Activated CD8-positive, alpha-beta T cell treated with anti-CD3 and anti-CD28 coated beads for 36 hours (primary cell): Measurements from ENCODE around the gene CPLX1. TPM values are rescaled to one million over a fixed set of nuclear protein-coding genes. Genes with fewer than 3 reads are reported as not detected.

Source experiments
- ATAC-seq: fragments of 200-7000 bp; cut with Tn5 transposase; one replicate; pipeline ENCODE4 v1.10.0; 2021; ENCODE audit warnings: mild to moderate bottlenecking, moderate library complexity
- CTCF ChIA-PET: fragments of 350-600 bp; sonication (Branson Sonifier 250); formaldehyde crosslinking; loops from one replicate; lab custom pipeline; 2021; ENCODE audit warnings: antibody characterized with exemption; lab: Charles Lee
- POLR2A ChIA-PET: fragments of 350-600 bp; sonication (Branson Sonifier 250); formaldehyde crosslinking; loops from one replicate; lab custom pipeline; 2021; ENCODE audit warnings: antibody characterized with exemption; lab: Charles Lee
- DNase-seq: peaks from one replicate; pipeline ENCODE4 v3.0.0-alpha.2; 2020
- H3K27ac Mint-ChIP-seq: one replicate; pipeline ENCODE4 v1.8.0; 2021; ENCODE audit warnings: mild to moderate bottlenecking, mixed read lengths
- H3K27me3 Mint-ChIP-seq: one replicate; pipeline ENCODE4 v1.8.0; 2021; ENCODE audit warnings: mixed read lengths
- H3K36me3 Mint-ChIP-seq: one replicate; pipeline ENCODE4 v1.8.0; 2021; ENCODE audit warnings: low read depth, mixed read lengths
- H3K4me1 Mint-ChIP-seq: one replicate; pipeline ENCODE4 v1.8.0; 2021; ENCODE audit warnings: low read depth, mixed read lengths
- H3K4me3 Mint-ChIP-seq: one replicate; pipeline ENCODE4 v1.8.0; 2021; ENCODE audit warnings: mild to moderate bottlenecking, moderate library complexity, mixed read lengths
- H3K9me3 Mint-ChIP-seq: one replicate; pipeline ENCODE4 v1.8.0; 2021; ENCODE audit warnings: mixed read lengths
- intact Hi-C: fragments of 100-400 bp; cut with micrococcal nuclease; formaldehyde crosslinking; loops from one replicate; pipeline ENCODE4 v1.10.0; 2022
- total RNA-seq, 2 experiments: library from RNA; stranded (reverse); gene quantifications; one replicate each; pipeline ENCODE4 v1.2.3, GENCODE V29; 2021
- TF ChIP-seq, protein P1 (sequence below): fragments of 200-600 bp; IDR thresholded peaks from one replicate; pipeline ENCODE4 v1.8.0; 2022; ENCODE audit warnings: antibody characterized with exemption, mild to moderate bottlenecking

Gene CPLX1
- total RNA-seq, 2 experiments from 2014 or later: not detected

DNA sequence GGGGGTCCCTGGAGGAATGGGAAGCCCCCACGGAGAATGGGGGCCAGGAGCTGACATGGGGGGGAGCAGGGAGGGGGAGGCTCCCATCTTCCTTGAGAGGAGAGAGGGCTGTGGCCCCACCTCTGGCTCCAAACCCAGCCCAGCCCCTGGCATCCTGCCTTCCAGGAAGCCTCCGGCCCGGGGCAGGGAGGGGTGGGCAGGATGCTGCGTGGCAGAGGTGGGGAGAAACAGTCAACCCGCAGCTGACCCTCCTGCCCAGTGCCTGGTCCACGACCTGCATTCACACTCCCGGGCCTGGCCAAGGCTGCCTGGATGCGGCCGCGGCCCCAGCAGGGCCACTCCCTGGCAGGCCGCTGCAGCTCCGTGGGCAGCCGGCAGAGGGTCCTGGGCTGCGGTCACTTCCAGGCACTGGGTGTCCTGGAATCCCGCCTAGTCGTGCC, 39.0 kb downstream of the CPLX1 start:
- no peak overlapping the region for H3K27ac Mint-ChIP-seq
- peaks cover 14% of the 10 kb centered on the region for H3K4me1 Mint-ChIP-seq
- TF ChIP-seq, protein P1, sequence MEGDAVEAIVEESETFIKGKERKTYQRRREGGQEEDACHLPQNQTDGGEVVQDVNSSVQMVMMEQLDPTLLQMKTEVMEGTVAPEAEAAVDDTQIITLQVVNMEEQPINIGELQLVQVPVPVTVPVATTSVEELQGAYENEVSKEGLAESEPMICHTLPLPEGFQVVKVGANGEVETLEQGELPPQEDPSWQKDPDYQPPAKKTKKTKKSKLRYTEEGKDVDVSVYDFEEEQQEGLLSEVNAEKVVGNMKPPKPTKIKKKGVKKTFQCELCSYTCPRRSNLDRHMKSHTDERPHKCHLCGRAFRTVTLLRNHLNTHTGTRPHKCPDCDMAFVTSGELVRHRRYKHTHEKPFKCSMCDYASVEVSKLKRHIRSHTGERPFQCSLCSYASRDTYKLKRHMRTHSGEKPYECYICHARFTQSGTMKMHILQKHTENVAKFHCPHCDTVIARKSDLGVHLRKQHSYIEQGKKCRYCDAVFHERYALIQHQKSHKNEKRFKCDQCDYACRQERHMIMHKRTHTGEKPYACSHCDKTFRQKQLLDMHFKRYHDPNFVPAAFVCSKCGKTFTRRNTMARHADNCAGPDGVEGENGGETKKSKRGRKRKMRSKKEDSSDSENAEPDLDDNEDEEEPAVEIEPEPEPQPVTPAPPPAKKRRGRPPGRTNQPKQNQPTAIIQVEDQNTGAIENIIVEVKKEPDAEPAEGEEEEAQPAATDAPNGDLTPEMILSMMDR: no peak
- DNase-seq (no peak), ATAC-seq (no peak)
- H3K9me3 Mint-ChIP-seq: no peaks in the 10 kb centered on the region
- peaks cover 25% of the 10 kb centered on the region for H3K27me3 Mint-ChIP-seq
- POLR2A ChIA-PET: no interaction called here
- intact Hi-C loops: no loop called here
- H3K4me3 Mint-ChIP-seq: no peak overlapping the region
- no peaks in the 10 kb centered on the region for H3K36me3 Mint-ChIP-seq
- CTCF ChIA-PET: no interaction called here

DNA sequence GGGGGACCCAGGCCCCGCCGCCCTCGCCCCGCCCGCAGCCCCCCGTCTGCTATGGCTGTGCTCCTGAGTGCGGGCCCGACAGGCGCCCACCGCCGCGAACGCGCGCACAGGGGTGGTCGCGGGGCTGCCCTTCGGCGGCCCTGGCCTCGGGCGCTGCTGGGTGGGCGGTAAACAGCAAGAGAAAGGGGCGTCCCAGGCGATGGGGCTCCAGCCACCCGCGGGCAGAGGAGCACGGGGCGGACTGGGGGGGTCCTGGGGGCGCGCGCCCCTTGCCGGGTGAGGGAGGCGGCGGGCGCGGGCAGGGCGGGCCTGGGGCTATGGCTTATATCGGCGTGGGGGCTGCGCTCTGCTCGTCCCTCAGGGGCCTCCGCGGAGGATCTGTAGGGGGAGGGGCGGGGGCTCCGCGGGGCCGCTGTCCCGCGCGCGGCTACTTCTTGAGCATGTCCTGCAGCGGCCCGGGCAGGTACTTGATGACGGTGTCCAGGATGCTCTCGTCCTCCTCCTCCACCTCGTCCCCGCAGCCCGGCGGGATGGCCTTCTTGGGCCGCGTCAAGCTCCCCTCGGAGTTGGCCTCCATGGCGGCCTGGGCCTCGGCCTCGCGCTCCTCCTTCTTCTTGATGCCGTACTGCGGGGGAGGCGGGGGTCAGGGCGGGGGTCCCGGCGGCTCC, 39.7 kb downstream of the CPLX1 start:
- Mint-ChIP-seq H3K9me3 (no peaks in the 10 kb centered on the region), H3K36me3 (no peaks in the 10 kb centered on the region), H3K4me3 (no peak overlapping the region), H3K27me3 (peaks cover 25% of the 10 kb centered on the region), H3K27ac (no peak overlapping the region), H3K4me1 (peaks cover 14% of the 10 kb centered on the region)
- no peak for DNase-seq
- no peak for ATAC-seq
- ChIA-PET POLR2A (no interaction called here), CTCF (no interaction called here)
- TF ChIP-seq, protein P1: no peak
- intact Hi-C loops: no loop called here

DNA sequence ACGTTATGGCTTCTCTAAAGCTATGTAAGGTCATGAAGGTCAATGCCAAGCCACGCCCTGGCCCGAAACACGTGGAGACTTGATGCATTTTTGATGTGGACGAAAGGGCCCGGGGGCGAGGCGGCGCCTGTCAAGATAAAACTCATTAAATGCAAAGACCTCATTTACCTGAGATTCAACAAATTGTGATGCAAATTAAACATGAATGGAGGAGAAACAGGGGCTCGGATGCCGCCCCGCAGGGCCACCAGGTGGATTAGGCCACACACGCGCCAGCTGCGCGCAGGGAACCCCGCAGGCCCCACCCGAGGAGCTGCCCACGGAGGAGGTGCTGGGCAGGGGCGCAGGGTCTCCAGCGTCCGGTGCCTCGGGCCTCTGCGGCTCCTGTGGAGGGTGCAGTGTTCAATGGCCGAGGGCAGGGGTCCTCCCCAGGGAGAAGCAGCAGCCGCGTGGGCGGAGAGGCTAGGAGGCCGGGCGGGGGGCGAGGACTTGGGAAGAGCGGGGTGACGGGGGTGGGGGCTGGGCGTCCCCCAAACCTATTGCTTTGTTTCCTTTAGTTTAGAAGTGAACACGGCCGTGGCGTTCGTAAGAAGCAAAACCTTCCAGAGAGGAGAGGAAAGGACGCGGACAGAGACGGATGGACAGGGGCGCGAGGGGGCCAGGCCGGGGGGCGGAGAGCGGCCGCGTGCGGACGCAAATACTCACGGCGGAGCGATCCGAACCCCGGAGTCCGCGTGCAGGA, 40.4 kb downstream of the CPLX1 start:
- Mint-ChIP-seq H3K4me3 (no peak overlapping the region), H3K27ac (no peak overlapping the region)

DNA sequence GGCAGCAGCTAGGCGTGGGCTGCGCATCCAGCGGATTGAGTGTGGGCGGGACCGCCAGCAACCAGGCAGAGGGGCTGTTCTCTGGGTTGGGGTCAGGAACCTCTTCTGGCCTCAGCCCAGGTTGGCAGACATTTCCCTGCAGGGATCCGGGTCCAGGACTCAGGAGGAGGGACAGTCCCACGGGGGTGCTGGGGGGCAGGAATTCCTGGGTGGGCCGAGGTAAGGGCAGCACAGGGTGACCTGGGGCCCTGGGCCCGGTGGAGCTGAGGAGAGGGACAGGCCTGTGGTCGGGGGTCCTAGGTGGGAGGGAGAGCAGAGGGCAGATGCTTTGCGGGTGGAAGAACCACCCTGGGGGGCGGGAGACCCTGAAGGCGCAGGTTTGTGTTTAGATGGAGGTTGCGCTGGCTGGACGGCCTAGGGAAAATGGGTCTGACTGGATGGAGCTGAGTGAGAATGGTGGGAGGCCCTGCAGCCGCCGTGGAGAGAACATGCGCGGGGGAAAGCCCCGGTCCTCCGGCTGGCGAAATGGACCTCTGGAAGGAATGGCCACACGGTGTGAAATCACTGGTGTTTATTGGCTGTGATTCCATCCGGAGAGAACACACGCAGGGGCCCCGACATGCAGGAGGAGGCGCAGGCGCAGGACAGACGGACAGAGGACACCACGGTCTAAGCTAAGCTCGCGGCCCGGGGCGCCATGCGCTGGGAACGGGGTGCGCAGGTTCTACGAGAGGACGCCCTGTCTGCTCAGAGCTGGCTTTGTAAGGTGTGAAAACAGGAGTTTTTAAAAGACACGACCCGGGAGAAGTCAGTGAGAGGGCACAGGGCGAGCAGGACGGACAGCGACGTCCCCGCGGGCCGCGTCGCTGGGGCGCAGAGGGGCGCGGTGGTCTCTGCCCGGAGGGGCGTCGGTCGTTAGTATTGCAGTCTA, 41.3 kb downstream of the CPLX1 start:
- ATAC-seq: no peak
- ChIA-PET CTCF (interaction anchor here (1.6 kb wide), 1 partner anchor 13 kb away, joined by 3 read pairs; no protein-coding TSS in a partner anchor), POLR2A (interaction anchor here (1.4 kb wide), 1 partner anchor 13 kb away, joined by 5 read pairs; no protein-coding TSS in a partner anchor)
- peaks cover 21% of the 10 kb centered on the region for H3K27me3 Mint-ChIP-seq
- H3K9me3 Mint-ChIP-seq: no peaks in the 10 kb centered on the region
- TF ChIP-seq, protein P1: no peak
- H3K27ac Mint-ChIP-seq: no peak overlapping the region
- peaks cover 26% of the 10 kb centered on the region for H3K4me1 Mint-ChIP-seq
- intact Hi-C loops: no loop called here
- no peak overlapping the region for H3K4me3 Mint-ChIP-seq
- H3K36me3 Mint-ChIP-seq: peaks cover 10% of the 10 kb centered on the region
- no peak for DNase-seq

More for the DNA sequence above, 40.4 kb downstream of the CPLX1 start:
- DNase-seq (no peak), ATAC-seq (no peak)
- POLR2A ChIA-PET: interaction anchor here (1.4 kb wide), 1 partner anchor 12 kb away, joined by 5 read pairs; no protein-coding TSS in a partner anchor
- Mint-ChIP-seq H3K9me3 (no peaks in the 10 kb centered on the region), H3K27me3 (peaks cover 22% of the 10 kb centered on the region), H3K4me1 (peaks cover 17% of the 10 kb centered on the region), H3K36me3 (peaks cover 2% of the 10 kb centered on the region)
- TF ChIP-seq, protein P1: no peak
- intact Hi-C loops: no loop called here
- CTCF ChIA-PET: interaction anchor here (1.6 kb wide), 1 partner anchor 12 kb away, joined by 3 read pairs; no protein-coding TSS in a partner anchor
